CD4-positive, alpha-beta T cell (primary cell): ENCODE results near the gene C11orf54. TPM values are rescaled to one million over a fixed set of nuclear protein-coding genes. Genes with fewer than 3 reads are reported as not detected.
A peak's percentile ranks its signal among the peaks of the same experiment; 100 is the strongest.

Source experiments
- ATAC-seq: fragments of 200-7000 bp; cut with Tn5 transposase; one replicate; pipeline ENCODE4 v1.10.0; 2022; ENCODE audit warnings: mild to moderate bottlenecking; ENCODE audit not compliant: poor library complexity
- CTCF ChIA-PET: fragments of 350-600 bp; sonication (Branson Sonifier 250); formaldehyde crosslinking; loops from one replicate; lab custom pipeline; 2021; ENCODE audit warnings: antibody characterized with exemption, inconsistent platforms; lab: Charles Lee
- POLR2A ChIA-PET: fragments of 350-600 bp; sonication (Branson Sonifier 250); formaldehyde crosslinking; loops from one replicate; lab custom pipeline; 2021; ENCODE audit warnings: antibody characterized with exemption, inconsistent platforms; lab: Charles Lee
- DNase-seq, 14 experiments: peaks; one replicate each; pipeline ENCODE4 v3.0.0-alpha.2; 2013 to 2020; ENCODE audit warnings: mixed read lengths in 2 of 14
- H3K27ac ChIP-seq, 2 donors: one replicate each; pipeline versions ENCODE4 v1.5.1 to v1.7.0; 2013; ENCODE audit warnings: low read length in 2 of 2, low read depth in 1 of 2, mild to moderate bottlenecking in 1 of 2
- H3K27me3 ChIP-seq, 2 experiments: 1 replicate in 1 of 2; 2 replicates in 1 of 2; pipeline versions ENCODE4 v1.6.1 to v1.7.0; 2013; ENCODE audit warnings: low read length in 2 of 2, control low read depth in 1 of 2, mild to moderate bottlenecking in 1 of 2, moderate library complexity in 1 of 2; ENCODE audit not compliant: insufficient read depth in 2 of 2, control insufficient read depth in 1 of 2
- H3K36me3 ChIP-seq: one replicate; pipeline ENCODE4 v1.6.1; 2013; ENCODE audit warnings: low read length, control low read depth; ENCODE audit not compliant: insufficient read depth
- H3K4me1 ChIP-seq: one replicate; pipeline ENCODE4 v1.6.1; 2013; ENCODE audit warnings: low read length, control low read depth; ENCODE audit not compliant: insufficient read depth
- H3K4me3 ChIP-seq: one replicate; pipeline ENCODE4 v1.5.1; 2013; ENCODE audit warnings: mild to moderate bottlenecking, low read length, moderate library complexity
- H3K9me3 ChIP-seq, 2 experiments: 1 replicate in 1 of 2; 2 replicates in 1 of 2; pipeline versions ENCODE4 v1.6.1 to v1.7.0; 2013; ENCODE audit warnings: low read length in 2 of 2, mild to moderate bottlenecking in 2 of 2, control low read depth in 1 of 2, moderate library complexity in 1 of 2; ENCODE audit not compliant: control insufficient read depth in 1 of 2, insufficient read depth in 1 of 2
- H3K27ac Mint-ChIP-seq: one replicate; pipeline ENCODE4 v1.8.0; 2020; ENCODE audit warnings: mixed read lengths
- H3K27me3 Mint-ChIP-seq: one replicate; pipeline ENCODE4 v1.8.0; 2021; ENCODE audit warnings: mixed read lengths
- H3K36me3 Mint-ChIP-seq: one replicate; pipeline ENCODE4 v1.8.0; 2021; ENCODE audit warnings: low read depth, mixed read lengths
- H3K4me1 Mint-ChIP-seq: one replicate; pipeline ENCODE4 v1.8.0; 2021; ENCODE audit warnings: low read depth, mixed read lengths
- H3K4me3 Mint-ChIP-seq: one replicate; pipeline ENCODE4 v1.8.0; 2020; ENCODE audit warnings: mild to moderate bottlenecking, mixed read lengths
- H3K9me3 Mint-ChIP-seq: one replicate; pipeline ENCODE4 v1.8.0; 2020; ENCODE audit warnings: mixed read lengths
- intact Hi-C, 2 experiments: fragments of 100-400 bp; cut with DNase I in 1 of 2; cut with micrococcal nuclease in 1 of 2; formaldehyde crosslinking; loops; one replicate each; pipeline versions ENCODE4 v1.15.1 to v1.9.0; 2023 to 2025; cut with DNase I, micrococcal nuclease
- total RNA-seq, 174 experiments: library from RNA in 2 of 174; stranded (reverse) in 2 of 174; gene quantifications; one replicate each; pipeline ENCODE4 v1.2.3 and lab custom pipeline; 2021 to 2026
- TF ChIP-seq, protein P1 (sequence below): fragments of 200-600 bp; IDR thresholded peaks from one replicate; pipeline ENCODE4 v1.8.0; 2022; ENCODE audit warnings: antibody characterized with exemption, mild to moderate bottlenecking

Gene C11orf54
- total RNA-seq, 2 experiments from 2014 or later, result 6.8 to 8.0 TPM

DNA sequence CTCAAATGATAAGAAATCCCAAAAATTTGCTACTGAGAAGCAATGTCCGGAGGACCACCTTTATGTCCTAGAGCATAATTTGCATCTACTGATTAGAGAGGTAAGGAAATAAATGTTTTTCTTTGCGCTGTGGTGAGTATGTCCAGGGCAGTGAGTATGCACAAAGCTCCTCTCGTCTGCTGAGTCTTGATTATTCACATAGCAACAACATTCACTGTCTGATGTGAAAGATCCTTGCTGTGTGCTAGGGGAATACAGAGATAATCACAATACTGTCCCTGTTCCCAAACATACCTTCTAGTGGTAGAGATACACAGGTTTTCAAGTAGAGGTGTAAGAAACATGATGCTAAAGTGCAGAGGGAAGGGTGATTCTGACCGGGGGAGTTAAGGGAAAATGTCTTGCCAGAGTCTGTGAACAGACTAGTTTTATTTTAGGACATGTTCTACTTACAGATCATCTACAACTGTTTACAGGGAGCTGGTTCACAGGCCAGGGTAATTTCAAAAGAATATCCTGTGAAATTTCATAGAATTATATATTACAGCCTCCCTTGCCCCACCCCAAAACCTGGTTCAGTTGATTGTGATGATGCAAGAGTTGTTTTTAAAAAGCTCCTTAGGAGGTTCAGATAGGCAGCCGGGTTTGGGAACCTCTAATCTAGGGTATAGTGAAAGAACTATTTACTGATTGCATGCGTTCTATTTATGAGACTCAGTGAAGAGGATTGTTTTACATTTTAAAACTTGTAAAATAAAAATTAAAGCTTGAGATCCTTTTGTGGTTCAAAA, 55.2 kb downstream of the C11orf54 start:
- Mint-ChIP-seq H3K4me1 (peaks cover 4% of the 10 kb centered on the region), H3K27me3 (no peaks in the 10 kb centered on the region), H3K4me3 (no peak overlapping the region), H3K27ac (no peak overlapping the region), H3K36me3 (peaks cover 87% of the 10 kb centered on the region), H3K9me3 (no peaks in the 10 kb centered on the region)
- Histone ChIP-seq H3K4me1 (no peaks in the 10 kb centered on the region), H3K4me3 (no peak overlapping the region), H3K27ac (no peak overlapping the region), H3K9me3 (no peaks in the 10 kb centered on the region), H3K27me3 (no peaks in the 10 kb centered on the region), H3K36me3 (peaks cover 96% of the 10 kb centered on the region)
- ChIA-PET CTCF (interaction anchor here (0.7 to 1.3 kb wide), 2 partner anchors 55 to 97 kb away, joined by 3 read pairs; partner anchors contain the start of genes C11orf54 and TAF1D), POLR2A (interaction anchor here (0.7 kb wide), 1 partner anchor 13 kb away, joined by 4 read pairs; the partner anchor contains the start of gene MED17)
- intact Hi-C loops, result no loop called here
- ATAC-seq (no peak), DNase-seq (no peak)
- TF ChIP-seq, protein P1, sequence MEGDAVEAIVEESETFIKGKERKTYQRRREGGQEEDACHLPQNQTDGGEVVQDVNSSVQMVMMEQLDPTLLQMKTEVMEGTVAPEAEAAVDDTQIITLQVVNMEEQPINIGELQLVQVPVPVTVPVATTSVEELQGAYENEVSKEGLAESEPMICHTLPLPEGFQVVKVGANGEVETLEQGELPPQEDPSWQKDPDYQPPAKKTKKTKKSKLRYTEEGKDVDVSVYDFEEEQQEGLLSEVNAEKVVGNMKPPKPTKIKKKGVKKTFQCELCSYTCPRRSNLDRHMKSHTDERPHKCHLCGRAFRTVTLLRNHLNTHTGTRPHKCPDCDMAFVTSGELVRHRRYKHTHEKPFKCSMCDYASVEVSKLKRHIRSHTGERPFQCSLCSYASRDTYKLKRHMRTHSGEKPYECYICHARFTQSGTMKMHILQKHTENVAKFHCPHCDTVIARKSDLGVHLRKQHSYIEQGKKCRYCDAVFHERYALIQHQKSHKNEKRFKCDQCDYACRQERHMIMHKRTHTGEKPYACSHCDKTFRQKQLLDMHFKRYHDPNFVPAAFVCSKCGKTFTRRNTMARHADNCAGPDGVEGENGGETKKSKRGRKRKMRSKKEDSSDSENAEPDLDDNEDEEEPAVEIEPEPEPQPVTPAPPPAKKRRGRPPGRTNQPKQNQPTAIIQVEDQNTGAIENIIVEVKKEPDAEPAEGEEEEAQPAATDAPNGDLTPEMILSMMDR, result no peak

DNA sequence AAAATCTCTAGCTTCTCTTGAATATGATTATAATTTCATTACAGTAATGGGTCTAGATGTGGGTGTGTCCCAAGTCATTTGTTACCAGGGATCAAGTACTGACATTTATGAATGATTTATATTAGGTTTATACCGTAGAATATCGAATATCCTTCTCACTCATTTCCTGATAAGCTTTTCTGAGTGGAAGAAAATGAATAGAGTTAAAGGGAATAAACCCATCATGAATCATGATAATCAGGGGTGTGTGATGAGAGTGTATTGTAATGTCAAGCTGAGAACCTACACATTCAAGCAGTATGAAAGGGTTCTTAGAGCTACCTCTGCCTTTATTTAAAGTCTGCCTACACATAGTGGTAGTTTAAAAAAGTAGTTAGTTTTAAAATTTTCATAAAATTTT, 59.9 kb downstream of the C11orf54 start:
- ChIA-PET POLR2A (interaction anchor here (1.0 kb wide), 1 partner anchor 9 kb away, joined by 3 read pairs; no protein-coding TSS in a partner anchor), CTCF (no interaction called here)
- ATAC-seq (no peak), DNase-seq (no peak)
- H3K27ac Mint-ChIP-seq, result peak overlapping the region; percentile 42
- no peaks in the 10 kb centered on the region for H3K9me3 Mint-ChIP-seq
- no peaks in the 10 kb centered on the region for H3K4me1 Mint-ChIP-seq
- Histone ChIP-seq H3K4me3 (no peak overlapping the region), H3K4me1 (no peaks in the 10 kb centered on the region), H3K27ac (no peak overlapping the region), H3K27me3 (no peaks in the 10 kb centered on the region), H3K9me3 (no peaks in the 10 kb centered on the region), H3K36me3 (peaks cover 92% of the 10 kb centered on the region)
- H3K27me3 Mint-ChIP-seq, result no peaks in the 10 kb centered on the region
- no peak overlapping the region for H3K4me3 Mint-ChIP-seq
- TF ChIP-seq, protein P1, result no peak
- intact Hi-C loops, result no loop called here
- H3K36me3 Mint-ChIP-seq, result peaks cover 85% of the 10 kb centered on the region

DNA sequence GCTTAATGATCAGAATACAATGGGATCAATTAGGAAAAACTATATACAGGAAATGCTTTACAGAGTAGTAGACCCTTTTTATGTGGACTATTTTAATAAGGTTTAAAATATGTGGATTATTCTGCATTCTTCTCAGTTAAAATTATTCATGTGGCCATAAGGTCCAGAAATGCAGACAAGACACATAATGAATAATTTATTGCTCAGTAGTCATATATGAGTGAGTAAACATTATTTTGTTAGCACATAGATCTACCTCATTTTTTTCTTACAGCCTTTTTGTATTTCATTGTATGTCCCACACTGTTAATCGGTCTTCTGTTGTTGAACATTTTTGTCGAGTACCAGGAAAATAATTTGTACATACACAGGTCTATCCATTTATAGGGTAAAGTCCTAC, 63.4 kb downstream of the C11orf54 start:
- intact Hi-C loops, result no loop called here
- no peaks in the 10 kb centered on the region for H3K9me3 Mint-ChIP-seq

More for the DNA sequence above, 63.4 kb downstream of the C11orf54 start:
- Mint-ChIP-seq H3K36me3 (peaks cover 89% of the 10 kb centered on the region), H3K4me1 (no peaks in the 10 kb centered on the region), H3K27ac (peak overlapping the region; percentile 7), H3K27me3 (no peaks in the 10 kb centered on the region), H3K4me3 (no peak overlapping the region)
- Histone ChIP-seq H3K4me3 (no peak overlapping the region), H3K27me3 (no peaks in the 10 kb centered on the region), H3K36me3 (peaks cover 93% of the 10 kb centered on the region), H3K4me1 (no peaks in the 10 kb centered on the region), H3K27ac (no peak overlapping the region), H3K9me3 (no peaks in the 10 kb centered on the region)
- CTCF ChIA-PET, result no interaction called here
- TF ChIP-seq, protein P1, result no peak
- POLR2A ChIA-PET, result no interaction called here
- no peak for DNase-seq
- no peak for ATAC-seq
